HG03175 (cell line): ENCODE data around the gene ANXA10.
"Not testable (repeated sequence)": the region's sequence is repeated elsewhere in the genome, so short reads cannot be mapped to it uniquely, and the experiment has no call there.

Experiments used
- ATAC-seq: cut with Tn5 transposase; IDR thresholded peaks from one replicate; pipeline ENCODE4 v1.9.1; 2021; ENCODE audit warnings: mild to moderate bottlenecking, moderate library complexity; ENCODE audit not compliant: unreplicated experiment

ANXA10 gene

DNA sequence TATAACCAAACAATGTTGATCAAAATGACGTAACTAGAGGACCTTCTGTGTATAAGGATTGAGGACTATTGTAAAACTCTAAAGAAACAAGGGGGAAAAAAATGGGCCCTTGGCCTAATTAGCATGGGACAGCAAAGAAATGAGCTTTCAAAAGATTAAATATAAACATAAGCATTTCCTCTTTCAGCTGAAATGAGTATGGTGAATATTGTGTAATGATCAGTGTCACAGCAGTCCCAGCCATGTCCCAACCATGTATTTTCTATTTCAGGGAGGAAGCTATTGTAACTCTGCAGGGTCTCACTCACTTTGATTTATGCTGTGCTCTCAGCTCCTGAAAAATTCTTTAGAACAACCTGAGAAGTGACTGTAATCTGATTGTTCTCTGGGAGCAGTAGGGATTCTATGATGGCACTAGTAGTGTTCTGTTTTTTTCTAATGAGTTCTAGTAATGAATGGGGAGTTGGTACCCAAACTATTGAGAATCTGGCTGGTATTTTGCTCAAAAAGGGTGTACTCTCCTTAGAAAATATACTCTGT, 25.8 kb downstream of the ANXA10 start:
- ATAC-seq, result no peak

DNA sequence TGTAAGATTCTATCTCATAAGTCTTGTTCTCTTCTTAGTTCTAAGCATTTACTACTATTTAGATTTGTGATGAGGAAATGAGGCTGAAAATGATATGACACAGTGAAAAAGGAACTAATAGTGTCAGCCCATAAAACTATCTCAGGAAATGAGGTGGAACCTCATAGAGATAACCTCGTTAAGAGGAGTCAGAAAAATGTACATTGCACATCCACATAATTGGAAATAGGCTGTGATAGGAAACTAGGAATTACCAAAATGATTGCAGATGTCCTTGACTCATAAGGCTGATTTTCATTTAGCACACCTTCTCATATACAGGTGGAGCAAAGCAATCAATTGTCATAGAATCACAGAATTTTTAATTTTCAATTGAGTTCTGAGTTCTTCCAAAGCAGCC, 26.8 kb downstream of the ANXA10 start:
- no peak for ATAC-seq

DNA sequence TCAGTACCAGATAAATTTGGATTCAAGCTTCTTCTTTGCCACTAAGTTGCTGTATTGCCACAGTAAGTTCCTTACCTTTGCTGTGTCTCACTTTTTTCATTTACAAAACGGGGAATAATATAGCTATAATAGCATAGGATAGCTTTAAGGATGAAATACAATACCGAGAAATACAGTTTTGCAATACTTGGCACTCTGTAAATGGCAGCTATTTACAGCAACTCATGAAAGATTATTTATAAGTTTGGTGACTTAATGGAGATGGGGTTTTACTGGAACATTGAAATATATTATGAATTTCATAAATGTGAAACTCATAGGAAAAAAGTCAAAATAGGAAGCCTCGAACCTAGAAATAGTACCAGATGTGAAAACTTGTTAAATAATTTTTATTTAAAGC, 27.6 kb downstream of the ANXA10 start:
- no peak for ATAC-seq

DNA sequence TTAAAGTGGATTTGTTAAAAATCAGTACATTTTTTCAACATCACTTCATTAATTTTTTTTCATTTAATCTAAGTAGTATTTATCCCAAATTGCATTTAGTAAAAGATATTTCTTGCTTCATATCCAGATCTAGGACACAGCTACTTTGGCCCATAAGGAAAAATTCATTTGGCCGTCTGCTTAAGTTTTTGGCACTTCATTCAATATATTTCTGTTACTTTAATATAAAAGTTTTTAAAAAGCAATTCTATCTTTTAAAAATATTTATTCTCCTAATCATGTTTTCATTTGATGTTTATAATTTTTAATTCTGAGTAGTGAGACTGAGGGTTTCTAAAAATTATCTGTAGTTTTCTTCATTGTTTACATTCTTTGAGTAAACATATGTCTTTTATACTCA, 28.5 kb downstream of the ANXA10 start:
- ATAC-seq, result no peak

DNA sequence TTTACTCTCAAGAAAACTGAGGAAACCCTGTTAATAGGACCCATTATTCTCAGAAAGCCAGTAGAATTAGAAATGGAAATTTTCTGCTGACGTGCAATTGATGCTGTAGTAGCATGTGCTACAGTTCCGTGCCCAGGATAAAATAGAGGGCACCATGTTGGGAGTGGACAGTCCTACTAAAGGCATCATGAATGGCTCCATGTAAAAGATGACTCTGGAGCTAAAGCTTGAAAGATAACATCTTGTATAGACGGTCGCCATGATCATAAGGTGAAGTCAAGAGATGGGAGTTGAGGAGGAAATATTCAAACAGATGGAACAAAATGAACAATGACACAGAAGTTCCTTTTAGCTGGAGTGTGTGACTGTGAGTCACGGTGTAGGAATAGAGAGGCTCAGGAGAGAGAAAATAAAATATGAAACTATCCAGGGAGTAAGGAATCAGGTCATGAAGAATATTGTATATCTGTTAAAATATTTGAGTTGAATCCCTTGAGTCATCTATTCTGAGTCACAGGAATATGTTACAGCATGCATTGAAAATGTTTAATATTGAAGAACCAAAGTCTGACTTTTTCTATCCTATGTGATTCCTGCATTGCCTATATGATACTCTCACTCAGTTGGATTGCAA, 31.8 kb downstream of the ANXA10 start:
- no peak for ATAC-seq

DNA sequence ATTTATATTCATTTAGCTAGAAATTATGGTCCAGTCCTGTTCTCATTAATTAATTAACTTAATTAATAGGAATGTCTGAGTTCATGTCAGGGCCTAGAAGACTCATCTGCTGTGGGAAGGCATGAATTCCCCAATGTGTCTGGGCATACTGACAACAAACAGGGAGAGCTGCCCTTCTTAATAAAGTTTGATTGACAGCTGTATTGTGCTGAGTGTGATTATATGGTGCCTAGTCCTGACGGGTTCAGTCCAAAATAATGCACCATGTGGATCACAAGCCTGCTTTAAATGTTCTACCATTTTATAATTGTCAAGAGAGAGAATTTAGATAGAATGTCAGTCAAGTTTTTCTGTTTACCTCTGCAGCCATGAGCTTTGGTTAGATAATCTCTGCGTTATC, 34.6 kb downstream of the ANXA10 start:
- no peak for ATAC-seq

DNA sequence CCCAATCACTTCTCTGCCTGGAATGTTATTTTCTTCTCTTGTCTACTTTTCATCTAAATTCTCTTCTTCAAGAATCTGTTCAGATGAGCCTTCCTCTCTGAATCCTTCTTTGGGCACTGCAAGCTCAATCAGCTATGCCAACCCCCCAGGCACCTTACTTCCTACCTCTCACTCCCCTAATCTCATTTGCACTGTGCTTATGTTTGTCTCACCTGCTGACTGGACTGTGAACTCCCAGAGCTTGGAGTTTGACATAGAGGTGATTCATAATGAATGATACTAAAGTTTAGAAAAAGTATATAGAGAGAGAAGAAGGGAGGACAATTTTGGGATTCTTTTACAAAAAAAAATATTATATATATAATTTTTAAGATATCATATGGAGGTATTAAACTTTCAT, 36.3 kb downstream of the ANXA10 start:
- ATAC-seq, result no peak

DNA sequence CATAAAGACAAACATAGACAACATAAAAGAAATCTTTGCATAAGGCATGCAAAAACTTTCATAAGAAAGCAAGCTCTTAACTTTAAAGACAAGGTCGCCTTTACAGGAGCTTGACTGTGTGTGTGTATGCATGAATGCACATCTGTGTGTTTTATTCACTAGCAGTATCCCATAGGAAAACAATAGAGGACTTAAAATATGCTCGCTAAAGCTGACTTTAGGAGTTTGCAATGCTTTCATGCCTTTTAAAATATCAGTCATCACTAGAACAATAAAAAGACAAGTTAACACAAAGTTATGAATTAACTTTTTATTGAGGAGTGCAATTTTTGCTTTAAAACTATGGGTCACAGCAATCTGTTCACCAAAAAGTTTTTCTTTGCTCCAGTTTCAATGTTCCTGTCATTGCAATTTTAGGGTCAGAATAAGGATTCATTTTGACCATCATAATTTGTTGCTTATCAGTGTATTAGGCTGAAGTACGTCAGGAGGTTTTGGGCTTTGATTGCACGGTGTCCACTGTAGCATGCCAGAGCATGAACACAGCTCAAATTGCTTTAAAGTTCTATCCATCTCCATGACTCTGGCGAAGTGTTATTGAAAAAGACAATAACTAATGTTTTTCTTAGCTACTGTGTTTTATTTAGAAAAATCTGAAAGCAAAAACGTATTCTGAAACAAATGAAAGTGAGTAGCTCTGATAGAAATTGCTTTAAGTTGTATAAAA, 36.9 kb downstream of the ANXA10 start:
- ATAC-seq, result no peak

DNA sequence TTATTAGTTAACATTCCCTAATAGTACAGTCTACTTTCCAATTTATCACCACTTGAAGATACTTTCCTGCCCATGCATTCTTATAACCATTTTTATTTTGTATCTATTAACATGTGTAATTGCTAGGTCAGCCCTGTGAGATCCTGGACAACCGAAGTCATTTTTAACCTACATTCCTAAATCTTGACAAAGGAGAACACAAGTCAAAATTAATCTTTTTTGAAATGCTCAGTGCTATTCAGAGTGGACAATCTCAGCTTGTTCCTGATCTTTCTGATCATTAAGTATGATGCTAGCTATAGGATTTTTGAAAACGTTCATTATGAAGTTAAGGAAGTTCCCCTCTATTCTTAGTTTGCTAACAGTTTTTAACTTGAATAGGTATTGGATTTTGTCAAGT, 37.5 kb downstream of the ANXA10 start:
- no peak for ATAC-seq

DNA sequence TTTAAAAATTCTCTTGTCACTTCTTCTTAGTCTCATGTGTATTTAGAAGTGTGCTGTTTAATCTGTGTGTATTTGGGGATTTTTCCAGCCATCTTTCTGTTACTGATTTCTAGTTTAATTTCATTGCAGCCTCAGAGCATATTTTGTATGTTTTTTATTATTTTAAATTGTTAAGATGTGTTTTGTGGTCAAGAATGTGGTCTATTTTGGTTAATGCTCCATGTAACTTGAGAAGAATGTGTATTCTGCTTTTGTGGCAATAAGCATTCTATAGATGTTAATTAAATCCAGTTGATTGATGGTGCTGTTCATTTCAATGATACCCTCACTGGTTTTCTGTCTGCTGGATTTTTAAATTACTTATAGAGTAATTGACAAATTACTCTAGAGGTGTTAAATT, 38.9 kb downstream of the ANXA10 start:
- ATAC-seq, result no peak

DNA sequence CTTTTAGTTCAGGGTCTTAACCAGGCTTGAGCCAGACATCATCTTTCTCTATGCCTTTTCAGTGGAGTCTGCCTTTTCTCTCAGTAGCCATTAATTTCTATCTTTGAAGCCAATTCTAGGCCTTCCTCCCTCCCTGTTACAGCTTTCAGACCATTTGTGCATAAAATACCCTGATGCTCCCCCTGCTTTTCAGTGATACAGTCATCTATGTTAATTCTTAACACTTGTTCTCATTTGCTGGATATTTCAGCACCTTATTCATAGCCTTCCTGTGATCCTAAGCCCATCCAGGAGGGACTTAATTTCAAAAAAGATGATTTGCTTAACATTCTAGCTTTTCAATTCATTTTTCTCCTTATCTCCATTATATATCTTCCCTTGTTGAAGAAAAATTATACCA, 42.3 kb downstream of the ANXA10 start:
- no peak for ATAC-seq

DNA sequence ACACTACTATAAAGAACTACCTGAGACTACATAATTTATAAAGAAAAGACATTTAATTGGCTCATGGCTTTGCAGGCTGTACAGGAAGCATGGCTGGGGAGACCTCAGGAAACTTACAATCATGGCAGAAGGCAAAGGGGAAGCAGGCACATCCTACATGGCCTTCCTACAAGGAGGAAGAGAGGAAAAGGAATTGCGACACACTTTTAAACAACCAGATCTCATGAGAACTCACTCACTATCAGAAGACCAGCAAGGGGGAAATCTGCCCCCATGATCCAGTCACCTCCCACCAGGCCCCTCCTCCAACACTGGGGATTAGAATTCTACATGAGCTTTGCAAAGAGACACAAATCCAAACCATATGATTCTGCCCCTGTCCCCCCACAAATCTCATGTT, 43.5 kb downstream of the ANXA10 start:
- not testable (repeated sequence) for ATAC-seq

DNA sequence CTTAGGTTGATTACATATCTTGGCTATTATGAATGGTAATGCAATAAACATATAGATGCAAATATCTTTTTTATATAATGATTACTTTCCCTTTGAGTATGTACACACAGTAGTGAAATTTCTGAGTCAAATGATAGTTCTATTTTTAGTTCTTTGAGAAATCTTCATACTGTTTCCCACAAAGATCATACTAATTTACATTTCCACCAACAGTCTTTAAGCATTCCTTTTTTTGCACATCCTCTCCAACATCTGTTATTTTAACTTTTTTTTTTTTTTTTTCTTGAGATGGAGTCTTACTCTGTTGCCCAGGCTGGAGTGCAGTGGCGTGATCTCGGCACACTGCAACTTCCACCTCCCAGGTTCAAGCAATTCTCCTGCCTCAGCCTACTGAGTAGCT, 45.4 kb downstream of the ANXA10 start:
- ATAC-seq, result not testable (repeated sequence)

DNA sequence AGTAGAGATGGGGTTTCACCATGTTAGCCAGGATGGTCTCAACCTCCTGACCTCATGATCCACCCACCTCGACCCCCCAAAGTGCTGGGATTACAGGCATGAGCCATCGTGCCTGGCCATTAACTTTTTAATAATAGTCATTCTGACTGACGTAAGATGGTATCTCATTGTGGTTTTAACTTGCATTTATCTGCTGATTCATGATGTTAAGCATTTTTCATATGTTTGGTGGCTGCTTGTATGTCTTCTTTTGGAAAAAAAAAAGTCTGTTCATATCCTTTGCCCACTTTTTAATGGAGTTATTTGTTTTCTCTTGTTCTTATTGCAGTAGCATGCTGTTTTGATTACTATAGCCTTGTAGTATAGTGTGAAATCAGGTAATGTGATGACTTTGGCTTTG, 45.8 kb downstream of the ANXA10 start:
- ATAC-seq, result no peak

DNA sequence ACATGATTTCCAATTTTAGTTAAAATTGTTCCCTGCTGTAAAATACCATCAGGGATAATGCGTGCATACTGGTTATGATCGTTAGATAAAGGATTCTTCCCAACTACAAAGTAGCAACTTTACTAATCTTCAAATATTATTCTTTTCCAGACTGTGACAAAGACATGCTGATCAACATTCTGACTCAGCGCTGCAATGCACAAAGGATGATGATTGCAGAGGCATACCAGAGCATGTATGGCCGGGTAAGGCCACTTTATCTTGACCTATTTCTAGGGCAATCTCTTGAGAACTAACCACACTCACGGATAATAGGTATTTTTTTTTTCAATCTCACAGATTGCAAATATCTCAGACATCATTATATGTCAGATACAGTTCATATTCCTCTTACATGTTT, 47.0 kb downstream of the ANXA10 start:
- no peak for ATAC-seq

DNA sequence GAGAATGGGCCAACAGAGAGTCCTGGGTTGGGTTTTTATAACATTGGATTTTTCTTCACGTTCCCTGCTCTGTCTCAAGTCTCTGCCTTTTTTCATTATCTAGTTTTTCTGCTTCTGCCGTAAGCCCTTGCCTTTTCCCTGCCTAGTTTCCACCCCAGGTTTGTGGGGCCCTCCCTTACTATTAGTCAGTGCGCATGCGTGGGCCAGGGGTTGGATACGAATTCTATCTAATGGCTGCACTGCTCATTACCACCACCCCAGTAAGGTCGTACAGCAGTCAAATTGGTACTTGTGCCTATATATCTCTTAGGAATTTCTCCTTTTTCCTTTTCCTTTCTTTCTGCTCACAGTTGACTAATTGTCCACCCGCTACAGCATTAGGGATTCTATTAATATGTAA, 49.4 kb downstream of the ANXA10 start:
- no peak for ATAC-seq

DNA sequence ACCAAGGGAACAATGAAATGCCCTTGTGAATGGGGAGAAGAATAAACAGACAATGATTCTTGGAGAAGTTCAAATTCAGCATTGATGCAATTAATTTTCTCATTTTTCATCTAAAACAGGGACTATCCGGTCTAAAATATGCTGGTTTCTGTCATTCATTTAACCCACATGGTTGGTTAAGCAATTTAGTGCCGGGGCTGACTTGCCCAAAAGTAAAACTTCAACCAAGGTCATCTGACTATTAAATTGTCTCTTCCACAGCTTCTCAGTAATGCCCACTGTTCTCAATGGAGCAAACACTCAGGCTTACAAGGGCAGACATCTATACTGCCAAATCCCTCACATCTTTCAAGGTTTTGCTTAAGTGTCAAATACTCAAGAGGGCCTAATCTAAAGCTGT, 51.3 kb downstream of the ANXA10 start:
- ATAC-seq, result no peak

DNA sequence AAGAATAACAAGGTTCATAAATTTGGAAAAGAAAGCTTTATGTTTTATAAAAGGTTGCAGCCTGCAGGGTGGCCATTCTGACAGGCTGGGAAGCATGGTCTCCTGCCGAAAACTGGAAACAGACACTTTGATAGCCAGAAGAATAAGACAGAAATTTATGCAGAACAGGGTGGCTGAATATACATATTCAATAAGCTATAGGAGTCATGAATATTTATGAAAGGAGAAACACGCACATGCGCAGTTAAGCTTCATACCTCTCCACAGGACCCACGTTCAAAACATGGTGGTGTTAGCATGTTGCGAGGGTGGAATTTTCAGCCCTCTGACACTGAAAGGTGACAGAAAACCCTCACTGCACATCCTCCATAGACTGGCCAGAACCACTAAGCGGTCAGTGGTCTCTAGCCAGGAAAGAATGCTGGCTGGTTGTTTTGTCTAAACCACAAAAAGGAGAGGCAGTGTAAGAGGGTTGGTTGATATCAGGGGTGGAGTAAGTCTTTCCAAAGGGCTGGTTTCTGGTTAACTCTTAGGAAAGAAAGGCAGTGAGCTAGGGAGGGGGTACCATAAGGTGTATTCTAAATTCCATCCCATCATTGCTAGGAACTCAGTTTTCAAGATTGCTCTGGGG, 58.2 kb downstream of the ANXA10 start:
- no peak for ATAC-seq

DNA sequence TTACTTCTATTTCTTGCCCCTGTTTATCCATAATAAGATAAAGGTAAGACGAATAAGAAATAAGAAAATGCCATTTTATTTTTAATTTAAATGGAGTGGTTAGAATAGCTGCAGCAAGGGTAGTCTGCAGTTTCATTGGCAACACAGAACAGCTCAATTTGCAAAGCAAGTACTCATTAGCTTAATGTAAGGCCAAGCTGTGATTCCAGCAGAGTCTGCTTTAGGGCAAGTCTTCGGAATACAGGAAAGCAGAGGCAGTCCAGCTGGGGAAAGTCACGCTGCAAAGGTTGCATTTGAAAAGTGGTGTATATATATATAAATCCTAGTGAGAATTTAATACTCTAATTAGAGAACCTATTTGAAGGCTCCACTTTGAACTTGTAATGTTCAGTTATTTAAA, 59.0 kb downstream of the ANXA10 start:
- ATAC-seq, result no peak

DNA sequence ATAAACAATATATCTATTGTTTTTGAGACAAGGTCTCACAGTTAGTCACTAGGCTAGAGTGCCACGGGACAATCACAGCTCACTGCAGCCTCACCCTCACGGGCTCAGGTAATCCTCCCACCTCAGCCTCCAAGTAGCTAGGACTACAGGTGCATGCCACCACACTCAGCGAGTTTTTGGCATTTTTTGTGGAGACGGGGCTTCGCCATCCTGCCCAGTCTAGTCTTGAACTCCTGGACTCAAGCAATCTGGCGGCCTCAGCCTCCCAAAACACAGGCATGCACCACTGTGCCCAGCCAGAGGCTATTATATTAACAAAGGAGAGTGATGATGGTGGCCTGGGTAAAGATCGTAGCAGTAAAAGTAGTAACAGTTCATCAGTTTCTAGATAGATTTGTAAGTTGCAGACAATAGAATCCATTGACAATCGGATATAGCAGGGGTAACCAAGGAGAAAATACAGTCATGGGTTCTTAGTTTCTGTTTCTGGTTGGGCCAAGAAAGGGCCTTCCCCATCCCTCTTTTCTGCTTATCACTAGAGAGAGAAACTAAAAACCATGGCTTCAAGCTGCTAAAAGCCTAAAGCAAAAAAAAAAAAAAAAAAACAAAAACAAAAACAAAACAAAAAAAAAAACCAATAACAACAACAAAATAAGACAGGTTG, 60.6 kb downstream of the ANXA10 start:
- no peak for ATAC-seq

DNA sequence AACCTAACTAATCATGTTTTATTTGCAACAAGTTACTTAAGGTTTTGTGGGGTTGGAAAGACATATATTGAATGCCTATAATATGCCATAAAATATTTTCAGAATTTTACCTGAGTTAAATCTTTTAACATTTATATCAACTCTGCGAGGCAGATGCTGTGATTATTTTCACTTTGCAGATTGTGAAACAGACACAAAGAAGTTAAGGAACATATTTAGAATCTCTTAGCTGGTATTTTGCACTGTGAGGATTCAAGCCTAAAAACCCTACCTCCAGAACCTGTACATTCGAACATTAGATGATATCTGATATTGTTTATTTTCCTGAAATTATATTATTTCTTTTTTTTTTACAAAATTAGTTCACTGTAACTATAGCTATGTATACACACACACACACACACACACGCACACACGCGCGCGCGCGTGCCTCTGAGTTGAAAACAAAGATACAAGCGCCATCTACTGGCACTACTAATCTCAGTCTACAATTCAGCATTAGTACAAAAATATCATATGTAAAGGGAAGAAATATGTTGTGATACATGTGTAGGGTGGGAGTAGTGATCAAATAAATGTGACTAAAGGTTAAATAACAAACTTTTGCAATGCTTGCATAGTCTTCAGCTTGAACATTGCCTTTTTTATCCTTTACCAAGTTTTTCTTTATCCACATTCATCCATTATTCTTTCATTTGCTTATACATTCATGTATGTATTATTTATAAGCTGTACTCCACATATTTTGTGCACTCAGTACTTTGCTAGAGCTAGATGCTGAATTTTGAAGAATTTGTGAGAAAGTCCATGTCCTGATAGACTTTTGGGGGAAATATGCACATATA, 61.5 kb downstream of the ANXA10 start:
- peak; percentile 83 for ATAC-seq
